GM18870 (cell line): ENCODE results near the gene TAF11L3.
"Not testable (repeated sequence)": the region's sequence is repeated elsewhere in the genome, so short reads cannot be mapped to it uniquely, and the experiment has no call there.

ENCODE experiments used
- ATAC-seq: cut with Tn5 transposase; IDR thresholded peaks from one replicate; pipeline ENCODE4 v1.9.1; 2021; ENCODE audit warnings: moderate library complexity; ENCODE audit not compliant: unreplicated experiment

TAF11L3 gene

DNA sequence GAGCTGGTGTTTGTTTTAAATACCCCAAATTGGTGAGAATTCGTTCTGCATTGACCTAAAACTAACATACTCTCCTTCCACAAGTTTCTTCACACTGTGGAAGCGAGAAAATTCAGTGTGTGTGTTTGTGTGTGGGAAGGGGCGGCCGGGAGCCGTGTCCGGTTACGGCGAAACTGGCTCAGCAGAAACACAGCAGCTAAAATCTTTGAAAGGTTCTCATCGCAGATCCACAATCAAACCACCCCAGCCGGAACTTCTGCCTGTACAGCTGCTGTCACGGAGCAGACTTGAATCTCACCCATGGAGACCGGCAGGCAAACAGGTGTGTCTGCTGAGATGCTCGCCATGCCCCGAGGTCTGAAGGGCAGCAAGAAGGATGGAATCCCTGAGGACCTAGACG is at the start of gene TAF11L3:
TSS of gene TAF11L3 (plus strand) at position 301 of the 400 bp plus-strand sequence.
- not testable (repeated sequence) for ATAC-seq

DNA sequence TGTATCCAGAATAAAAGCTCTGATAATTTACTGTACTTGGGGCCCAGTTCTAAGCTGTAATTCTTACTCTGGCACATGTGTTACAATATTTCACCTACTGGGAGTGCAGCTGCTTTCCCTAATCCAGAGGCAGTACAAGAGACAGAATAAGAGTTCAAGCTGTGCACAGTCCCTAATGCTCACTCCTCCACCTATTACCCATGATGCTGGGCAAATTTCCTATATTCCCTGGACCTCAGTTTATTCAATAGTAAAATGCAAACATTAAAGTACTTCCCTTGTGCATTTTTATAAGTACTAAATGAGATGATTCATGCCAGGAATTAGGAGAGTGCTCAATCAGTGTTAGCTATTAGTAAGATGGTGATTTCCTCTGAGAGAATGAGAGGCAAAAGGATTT is 48.1 kb upstream of the TAF11L3 start:
- no peak for ATAC-seq

DNA sequence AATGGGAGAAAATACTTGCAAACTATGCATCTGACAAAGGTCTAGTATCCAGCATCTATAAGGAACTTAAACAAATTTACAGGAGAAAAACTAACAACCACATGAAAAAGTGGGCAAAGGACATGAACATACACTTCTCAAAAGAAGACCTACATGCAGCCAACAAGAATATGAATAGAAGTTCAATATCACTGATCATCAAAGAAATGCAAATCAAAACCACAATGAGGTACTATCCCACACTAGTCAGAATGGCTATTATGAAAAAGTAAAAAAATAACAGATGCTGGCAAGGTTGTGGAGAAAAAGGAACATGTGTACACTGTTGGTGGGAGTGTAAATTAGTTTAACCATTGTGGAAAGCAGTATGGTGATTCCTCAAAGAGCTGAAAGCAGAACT is 43.1 kb upstream of the TAF11L3 start:
- not testable (repeated sequence) for ATAC-seq

DNA sequence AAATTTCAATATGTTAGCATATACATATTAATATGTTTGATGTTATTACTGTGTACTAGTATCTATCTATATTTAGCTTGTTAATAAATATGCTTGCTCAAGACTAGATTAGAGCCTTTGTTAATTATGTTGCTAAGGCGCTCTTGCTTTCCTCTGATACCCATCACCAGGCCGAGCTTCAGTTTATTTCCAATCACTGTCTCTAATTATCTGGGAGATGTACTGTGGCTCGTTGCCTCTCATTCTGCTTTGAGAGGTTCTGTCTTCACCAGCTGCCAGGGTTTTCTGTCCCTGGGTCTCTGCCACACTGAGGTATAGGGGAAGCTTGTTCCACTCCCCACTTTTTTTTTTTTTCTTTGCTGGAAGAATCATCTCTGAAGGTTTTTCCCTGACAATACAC is 41.1 kb upstream of the TAF11L3 start:
- ATAC-seq, result no peak

DNA sequence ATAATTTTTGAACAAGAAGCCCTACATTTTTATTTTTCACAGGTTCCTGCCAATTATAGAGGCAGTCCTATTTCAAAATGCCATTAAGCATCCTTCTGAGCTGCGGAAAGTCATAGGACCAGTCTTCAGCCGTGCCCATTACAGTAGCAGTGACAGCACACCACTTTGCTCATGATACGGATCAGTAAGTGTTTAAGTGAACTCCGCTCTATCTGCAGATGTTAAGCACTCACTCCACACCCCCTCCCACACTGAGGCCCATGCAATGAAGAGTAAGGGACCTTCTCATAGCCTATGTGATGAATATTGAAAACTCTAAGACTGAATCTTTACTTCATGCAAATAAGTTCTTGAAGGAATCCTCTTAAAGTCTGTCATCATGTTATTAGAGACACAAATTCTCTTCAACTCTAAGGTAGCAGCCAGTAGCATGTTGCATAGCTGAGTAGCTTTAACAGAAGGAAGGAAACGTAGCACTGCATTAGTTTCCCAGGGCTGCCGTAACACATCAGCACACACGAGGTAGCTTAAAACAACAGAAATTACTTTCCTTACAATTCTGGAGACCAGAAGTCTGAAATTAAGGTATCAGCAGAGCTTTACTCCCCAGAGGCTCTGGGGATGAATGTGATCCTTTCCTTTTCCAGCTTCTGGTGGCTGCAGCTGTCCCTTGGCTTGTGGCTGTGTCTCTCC is 40.4 kb upstream of the TAF11L3 start:
- no peak for ATAC-seq

DNA sequence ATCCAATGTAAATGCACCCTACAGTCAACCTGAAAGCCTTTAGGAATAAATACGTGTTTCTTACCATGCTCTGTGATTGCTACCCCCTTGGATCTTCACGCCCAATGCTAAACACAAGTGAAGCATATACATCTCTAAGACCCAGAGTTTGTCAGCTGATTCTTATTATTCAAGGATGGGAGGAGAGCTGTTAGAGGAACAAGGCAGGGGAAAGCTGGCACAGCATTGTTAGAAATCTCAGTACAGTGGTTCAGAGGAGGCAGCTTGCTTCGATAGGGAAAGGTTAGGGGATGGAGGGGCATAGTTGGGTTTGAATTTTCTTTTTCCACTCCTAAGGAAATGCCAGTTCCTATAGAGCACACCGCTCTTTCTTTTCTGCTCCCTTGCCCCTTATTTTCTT is 36.8 kb upstream of the TAF11L3 start:
- ATAC-seq, result no peak

DNA sequence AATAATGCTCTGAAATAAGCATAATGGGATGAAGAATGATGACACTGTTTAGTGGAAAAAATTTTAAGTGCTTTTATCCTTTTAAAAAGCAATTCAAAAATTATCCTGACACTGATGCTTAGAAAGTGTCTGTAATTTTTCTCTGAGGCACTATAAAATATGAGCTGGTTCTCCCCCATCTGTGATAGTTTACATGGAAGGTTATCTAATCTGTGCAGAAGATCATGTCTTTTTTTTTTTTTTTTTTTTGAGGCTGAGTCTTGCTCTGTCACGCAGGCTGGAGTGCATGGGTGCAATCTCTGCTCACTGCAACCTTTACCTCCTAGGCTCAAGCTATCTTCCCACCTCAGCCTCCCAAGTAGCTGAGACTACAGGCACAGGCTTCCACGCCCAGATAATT is 35.4 kb upstream of the TAF11L3 start:
- ATAC-seq, result no peak

DNA sequence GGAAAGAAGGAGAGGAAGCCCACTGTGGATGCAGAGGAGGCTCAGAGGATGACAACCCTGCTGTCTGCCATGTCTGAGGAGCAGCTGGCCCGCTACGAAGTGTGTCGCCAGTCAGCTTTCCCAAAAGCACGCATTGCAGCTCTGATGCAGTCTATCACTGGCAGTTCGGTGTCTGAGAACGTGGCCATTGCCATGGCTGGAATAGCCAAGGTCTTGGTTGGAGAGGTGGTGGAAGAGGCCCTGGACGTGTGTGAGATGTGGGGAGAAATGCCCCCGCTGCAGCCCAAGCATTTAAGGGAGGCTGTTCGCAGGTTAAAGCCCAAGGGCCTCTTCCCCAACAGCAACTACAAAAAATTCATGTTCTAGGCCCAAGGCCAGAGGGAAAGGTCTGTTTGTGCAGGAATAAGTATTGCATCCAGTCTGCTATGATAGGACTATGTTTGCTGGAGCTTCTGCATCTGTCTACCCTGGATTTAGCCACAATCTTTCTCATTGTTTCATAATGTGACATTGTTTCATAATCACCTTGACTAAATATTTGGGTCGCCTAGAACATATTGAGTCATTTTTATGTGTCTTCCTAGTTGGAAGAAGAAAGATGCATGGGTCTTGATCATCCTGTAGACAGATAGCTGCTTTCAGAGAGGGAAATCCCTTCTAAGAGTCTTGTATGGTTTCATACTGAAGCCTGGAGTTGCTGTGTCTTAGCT is 31.5 kb upstream of the TAF11L3 start:
- ATAC-seq, result not testable (repeated sequence)

DNA sequence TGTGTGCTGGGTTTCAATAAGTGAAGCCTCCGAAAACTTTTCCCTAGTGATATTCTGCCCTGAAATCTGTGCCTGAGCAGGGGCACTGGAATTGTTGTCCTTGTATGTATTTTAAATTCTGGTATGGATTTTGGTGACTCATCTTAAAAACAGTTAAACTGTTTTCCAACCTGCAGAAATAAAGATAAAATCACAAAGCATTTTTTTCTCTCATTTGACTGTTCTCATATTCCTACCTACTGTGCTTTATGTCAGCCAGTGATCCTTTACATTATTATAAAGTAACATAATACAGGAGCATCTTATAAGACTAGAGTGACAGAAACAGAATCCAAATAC is 31.0 kb upstream of the TAF11L3 start:
- ATAC-seq, result no peak

DNA sequence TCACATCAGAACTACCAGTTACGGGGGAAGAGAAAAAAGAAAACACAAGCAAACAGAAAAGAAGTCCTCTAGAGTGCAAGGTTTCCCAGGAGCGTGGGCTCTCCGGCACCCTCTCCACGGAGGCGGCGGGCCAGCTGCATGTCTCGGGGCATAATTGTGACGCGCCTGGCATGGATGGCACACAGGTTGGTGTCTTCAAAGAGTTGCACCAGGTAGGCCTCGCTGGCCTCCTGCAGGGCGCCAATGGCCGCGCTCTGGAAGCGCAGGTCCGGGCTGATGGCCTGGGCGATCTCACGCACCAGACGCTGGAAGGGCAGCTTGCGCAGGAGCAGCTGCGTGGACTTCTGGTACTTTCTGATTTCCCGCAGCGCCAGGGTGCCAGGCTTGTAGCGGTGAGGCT is 26.9 kb upstream of the TAF11L3 start:
- ATAC-seq, result not testable (repeated sequence)

DNA sequence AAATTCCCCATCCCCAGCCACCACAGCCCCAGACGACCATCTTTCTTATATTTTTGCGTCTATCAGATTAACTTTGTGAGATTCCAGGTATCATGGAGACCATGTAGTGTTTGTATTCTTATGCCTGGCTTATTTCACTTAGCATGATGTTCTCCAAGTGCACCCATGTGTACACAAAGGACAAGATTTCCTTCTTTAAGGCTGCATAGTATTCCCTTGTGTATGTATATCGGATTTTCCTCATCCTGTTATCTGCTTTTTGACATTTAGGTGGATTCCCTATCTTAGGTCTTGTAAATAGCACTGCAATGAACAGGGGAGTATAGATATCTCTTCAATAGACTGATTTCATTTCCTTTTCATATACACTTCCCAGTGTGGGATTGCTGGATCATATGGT is 25.4 kb upstream of the TAF11L3 start:
- ATAC-seq, result no peak

DNA sequence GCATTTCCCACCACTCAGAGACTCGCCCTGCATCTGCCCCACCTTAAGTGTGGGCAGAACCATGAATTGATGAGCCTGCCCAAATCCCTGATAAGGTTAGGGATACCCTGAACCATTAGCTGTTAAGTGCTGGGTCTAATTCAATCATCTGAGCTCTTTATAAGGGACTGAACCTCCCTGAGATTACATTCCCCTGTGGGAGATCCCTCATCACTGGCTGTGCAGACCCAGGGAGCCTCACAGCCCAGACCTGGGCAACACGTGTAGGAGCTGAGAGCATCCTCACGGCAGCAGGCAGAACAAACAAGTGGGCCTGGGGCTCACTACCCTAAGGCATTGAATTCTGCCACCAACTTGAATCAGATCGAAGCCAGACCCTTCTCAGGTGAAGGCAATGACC is 20.7 kb upstream of the TAF11L3 start:
- no peak for ATAC-seq

DNA sequence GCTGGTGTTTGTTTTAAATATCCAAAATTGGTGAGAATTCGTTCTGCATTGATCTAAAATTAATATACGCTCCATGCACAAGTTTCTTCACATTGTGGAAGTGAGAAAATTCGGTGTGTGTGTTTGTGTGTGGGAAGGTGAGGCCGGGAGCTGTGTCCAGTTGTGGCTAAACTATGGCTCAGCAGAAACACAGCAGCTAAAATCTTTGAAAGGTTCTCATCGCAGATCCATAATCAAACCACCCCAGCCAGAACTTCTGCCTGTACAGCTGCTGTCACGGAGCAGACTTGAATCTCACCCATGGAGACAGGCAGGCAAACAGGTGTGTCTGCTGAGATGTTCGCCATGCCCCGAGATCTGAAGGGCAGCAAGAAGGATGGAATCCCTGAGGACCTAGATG is 20.2 kb upstream of the TAF11L3 start, which contains the start of gene TAF11L2:
TSS of gene TAF11L2 (plus strand) at position 301 of the 400 bp plus-strand sequence.
- not testable (repeated sequence) for ATAC-seq

DNA sequence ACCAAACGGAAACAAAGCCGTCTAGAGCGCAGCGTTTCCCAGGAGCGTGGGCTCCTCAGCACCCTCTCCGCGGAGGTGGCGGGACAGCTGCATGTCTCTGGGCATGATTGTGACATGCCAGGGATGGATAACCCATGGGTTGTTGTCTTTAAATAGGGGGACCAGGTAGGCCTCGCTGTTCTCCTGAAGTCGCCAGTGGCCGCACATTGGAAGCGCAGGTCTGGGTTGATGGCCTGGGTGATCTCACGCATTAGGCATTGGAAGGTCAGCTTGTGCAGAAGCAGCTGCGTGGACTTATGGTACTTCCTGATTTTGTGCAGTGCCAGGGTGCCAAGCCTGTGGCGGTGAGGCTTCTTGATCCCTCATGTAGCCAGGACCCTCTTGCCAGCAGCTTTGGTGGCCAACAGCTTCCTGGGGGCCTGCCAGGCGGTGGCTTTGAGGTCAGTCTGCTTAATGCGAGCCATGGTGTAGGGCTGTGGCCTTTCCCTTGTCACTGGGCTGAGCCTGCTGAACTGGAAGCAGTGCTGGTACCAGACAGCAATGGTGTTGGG is 6.3 kb upstream of the TAF11L3 start:
- ATAC-seq, result no peak

DNA sequence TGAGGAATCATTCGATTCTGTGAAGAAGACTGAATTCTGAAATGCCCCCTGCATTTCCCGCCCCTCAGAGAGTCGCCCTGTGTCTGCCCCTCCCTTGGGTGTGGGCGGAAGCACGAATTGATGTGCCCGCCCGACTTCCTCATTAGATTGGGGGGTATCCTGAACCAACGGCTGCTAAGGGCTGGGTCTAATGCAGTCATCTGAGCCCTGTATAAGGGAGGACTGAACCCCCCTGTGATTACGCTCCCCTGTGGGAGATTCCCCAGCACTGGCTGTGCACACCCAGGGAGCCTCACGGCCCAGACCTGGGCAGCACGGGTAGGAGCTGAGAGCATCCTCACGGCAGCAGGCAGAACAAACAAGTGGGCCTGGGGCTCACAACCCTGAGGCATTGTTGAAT is 641 bp upstream of the TAF11L3 start:
- not testable (repeated sequence) for ATAC-seq

DNA sequence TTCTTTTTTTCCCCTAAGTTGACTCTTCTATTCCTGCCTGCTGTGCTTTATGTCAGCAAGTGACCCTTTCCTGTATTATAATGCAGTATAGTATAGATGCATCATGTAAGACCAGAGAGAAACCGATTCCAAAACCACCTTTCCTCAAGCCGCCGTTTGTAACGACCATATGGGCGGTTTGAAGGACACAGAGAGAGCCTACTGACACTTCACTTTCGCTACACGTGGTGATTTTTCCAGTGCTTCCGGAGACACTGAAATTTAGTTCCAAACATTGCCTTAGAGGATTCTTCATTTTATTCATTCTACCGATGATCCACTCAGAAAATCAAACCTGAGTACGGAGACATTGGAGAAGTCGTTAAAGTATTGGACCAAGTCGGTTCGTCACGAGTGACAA is 1.3 kb downstream of the TAF11L3 start:
- not testable (repeated sequence) for ATAC-seq

DNA sequence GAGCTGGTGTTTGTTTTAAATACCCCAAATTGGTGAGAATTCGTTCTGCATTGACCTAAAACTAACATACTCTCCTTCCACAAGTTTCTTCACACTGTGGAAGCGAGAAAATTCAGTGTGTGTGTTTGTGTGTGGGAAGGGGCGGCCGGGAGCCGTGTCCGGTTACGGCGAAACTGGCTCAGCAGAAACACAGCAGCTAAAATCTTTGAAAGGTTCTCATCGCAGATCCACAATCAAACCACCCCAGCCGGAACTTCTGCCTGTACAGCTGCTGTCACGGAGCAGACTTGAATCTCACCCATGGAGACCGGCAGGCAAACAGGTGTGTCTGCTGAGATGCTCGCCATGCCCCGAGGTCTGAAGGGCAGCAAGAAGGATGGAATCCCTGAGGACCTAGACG is 3.3 kb downstream of the TAF11L3 start, which contains the start of gene TAF11L4:
TSS of gene TAF11L4 (plus strand) at position 301 of the 400 bp plus-strand sequence.
- not testable (repeated sequence) for ATAC-seq

DNA sequence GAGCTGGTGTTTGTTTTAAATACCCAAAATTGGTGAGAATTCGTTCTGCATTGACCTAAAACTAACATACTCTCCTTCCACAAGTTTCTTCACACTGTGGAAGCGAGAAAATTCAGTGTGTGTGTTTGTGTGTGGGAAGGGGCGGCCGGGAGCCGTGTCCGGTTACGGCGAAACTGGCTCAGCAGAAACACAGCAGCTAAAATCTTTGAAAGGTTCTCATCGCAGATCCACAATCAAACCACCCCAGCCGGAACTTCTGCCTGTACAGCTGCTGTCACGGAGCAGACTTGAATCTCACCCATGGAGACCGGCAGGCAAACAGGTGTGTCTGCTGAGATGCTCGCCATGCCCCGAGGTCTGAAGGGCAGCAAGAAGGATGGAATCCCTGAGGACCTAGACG is 6.8 kb downstream of the TAF11L3 start, which contains the start of gene TAF11L5:
TSS of gene TAF11L5 (plus strand) at position 301 of the 400 bp plus-strand sequence.
- not testable (repeated sequence) for ATAC-seq

DNA sequence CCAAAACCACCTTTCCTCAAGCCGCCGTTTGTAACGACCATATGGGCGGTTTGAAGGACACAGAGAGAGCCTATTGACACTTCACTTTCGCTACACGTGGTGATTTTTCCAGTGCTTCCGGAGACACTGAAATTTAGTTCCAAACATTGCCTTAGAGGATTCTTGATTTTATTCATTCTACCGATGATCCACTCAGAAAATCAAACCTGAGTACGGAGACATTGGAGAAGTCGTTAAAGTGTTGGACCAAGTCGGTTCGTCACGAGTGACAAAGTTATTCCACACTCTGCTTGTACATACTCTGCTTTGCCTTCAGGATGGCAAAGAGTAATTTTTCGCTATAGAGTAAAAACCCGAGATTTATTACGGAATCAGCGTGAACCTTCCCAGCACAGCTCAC is 8.3 kb downstream of the TAF11L3 start:
- not testable (repeated sequence) for ATAC-seq

DNA sequence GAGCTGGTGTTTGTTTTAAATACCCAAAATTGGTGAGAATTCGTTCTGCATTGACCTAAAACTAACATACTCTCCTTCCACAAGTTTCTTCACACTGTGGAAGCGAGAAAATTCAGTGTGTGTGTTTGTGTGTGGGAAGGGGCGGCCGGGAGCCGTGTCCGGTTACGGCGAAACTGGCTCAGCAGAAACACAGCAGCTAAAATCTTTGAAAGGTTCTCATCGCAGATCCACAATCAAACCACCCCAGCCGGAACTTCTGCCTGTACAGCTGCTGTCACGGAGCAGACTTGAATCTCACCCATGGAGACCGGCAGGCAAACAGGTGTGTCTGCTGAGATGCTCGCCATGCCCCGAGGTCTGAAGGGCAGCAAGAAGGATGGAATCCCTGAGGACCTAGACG is 10.2 kb downstream of the TAF11L3 start, which contains the start of gene TAF11L6:
TSS of gene TAF11L6 (plus strand) at position 301 of the 400 bp plus-strand sequence.
- ATAC-seq, result not testable (repeated sequence)
